Measurements from ENCODE around the gene ACTR8. TPM values are rescaled to one million over a fixed set of nuclear protein-coding genes. Genes with fewer than 3 reads are reported as not detected.

ACTR8 gene
- total and polyA plus RNA-seq, 2 of the 13 experiments (the other 11 are each of a cell fraction or from before 2014, with no cell fraction given): 15.5 to 29.0 TPM

GRCh38 chr3:53841296-53841695 lies 40.7 kb downstream of the ACTR8 start (continued):
- TF ChIP-seq DNMT1 (CRISPR knock-in tag; IDR thresholded peaks at IDR 0.05) (no peak), ZNF205 (CRISPR knock-in tag; IDR thresholded peaks at IDR 0.05) (peak; percentile 95), AGO2 (optimal IDR thresholded peaks at IDR 0.05; ENCODE audit: low read depth, low read length) (peak; percentile 37), PHF8 (CRISPR knock-in tag; IDR thresholded peaks at IDR 0.05) (no peak), AHDC1 (CRISPR knock-in tag; IDR thresholded peaks at IDR 0.05; ENCODE audit: borderline replicate concordance) (no peak), KDM3A (CRISPR knock-in tag; IDR thresholded peaks at IDR 0.05; ENCODE audit: low read depth) (no peak), SNAPC5 (CRISPR knock-in tag; IDR thresholded peaks at IDR 0.05; ENCODE audit: borderline replicate concordance) (no peak), KAT8 (CRISPR knock-in tag; IDR thresholded peaks at IDR 0.05) (peak; percentile 30; the same call in 1 of the 2 replicates), AHR (CRISPR knock-in tag; IDR thresholded peaks at IDR 0.05) (no peak), MLX (CRISPR knock-in tag; IDR thresholded peaks at IDR 0.05) (no peak), CBFB (CRISPR knock-in tag; IDR thresholded peaks at IDR 0.05) (no peak), CTCF (CRISPR knock-in tag; IDR thresholded peaks at IDR 0.05) (peak; percentile 71), ETS1 (CRISPR knock-in tag; IDR thresholded peaks at IDR 0.05) (no peak), ZMYM2 (CRISPR knock-in tag; IDR thresholded peaks at IDR 0.05) (no peak), POLR2A (IDR thresholded peaks at IDR 0.05; ENCODE audit: insufficient read depth in 1 of 2, low read depth in 2 of 2, low read length in 2 of 2) (peak in 1 of 2 experiments; percentile 37; a peak in 1 of 4 replicates)

Measured in HepG2 (cell line).